ENCODE data around the gene FYTTD1. TPM values are rescaled to one million over a fixed set of nuclear protein-coding genes. Genes with fewer than 3 reads are reported as not detected.

The FYTTD1 gene, protein sequence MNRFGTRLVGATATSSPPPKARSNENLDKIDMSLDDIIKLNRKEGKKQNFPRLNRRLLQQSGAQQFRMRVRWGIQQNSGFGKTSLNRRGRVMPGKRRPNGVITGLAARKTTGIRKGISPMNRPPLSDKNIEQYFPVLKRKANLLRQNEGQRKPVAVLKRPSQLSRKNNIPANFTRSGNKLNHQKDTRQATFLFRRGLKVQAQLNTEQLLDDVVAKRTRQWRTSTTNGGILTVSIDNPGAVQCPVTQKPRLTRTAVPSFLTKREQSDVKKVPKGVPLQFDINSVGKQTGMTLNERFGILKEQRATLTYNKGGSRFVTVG
- total RNA-seq = 23.2 and 35.1 TPM in 2 replicates

GRCh38 chr3:197749601-197750395 is at the start of gene FYTTD1:
Gene FYTTD1 (plus strand): TSS chr3:197749883. CDS start chr3:197749972, 89 bp downstream.

DNA sequence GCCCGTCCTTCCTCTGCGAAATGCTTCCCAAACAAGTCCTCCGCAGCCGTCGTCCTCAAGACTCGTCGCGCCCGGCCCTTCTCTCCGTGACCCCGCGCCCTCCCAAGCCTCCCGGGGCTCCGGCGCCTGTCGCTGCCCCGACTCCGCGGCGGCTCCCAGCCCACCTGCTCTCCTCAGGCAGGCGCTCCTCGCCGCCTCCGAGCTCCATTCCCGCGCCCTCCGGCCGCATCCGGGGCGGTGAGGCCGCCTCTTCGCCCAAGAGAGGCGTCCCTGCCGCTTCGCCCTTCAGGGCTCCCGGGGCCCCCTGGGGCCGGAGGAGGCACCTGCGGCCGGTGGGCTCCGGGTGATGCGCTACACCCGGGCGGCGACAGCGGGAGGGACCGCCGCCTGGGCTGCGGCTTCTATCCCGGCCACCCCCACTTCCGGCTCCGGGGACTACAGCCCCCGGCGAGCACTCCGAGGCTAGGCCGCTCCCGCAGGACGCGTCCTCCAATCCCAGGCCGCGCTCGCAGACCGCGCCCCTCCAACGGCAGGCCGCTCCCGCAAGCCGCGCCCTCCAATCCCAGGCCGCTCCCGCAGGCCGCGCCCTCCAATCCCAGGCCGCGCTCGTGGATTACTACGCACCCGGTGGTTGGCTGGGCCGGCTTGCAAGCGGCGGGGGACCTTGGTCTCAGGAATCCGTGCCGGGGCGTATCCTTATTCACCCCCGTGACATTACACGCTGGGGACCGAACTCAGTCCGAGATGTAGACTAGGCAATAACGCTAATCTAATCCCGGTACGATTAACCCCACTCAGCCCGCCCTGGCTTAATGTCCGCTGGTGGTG is 13.0 kb upstream of the FYTTD1 start, which contains the start of gene RUBCN:
TSS of gene RUBCN (minus strand) at position 414 of the 828 bp plus-strand sequence. CDS start at position 229, 185 bp downstream.

GRCh38 chr3:197791113-197791891 is 41.6 kb downstream of the FYTTD1 start, which contains the start of gene LRCH3:
Gene LRCH3 (plus strand): TSS chr3:197791254. CDS start chr3:197791279, 25 bp downstream.

Other genes starting within 250 kb of the FYTTD1 start
- 3.9 and 4.1 TPM in 2 replicates for gene BDH1, start 193.9 kb upstream of the FYTTD1 start, total RNA-seq
- gene RUBCN, start 13.0 kb upstream of the FYTTD1 start, total RNA-seq = 10.2 and 15.0 TPM in 2 replicates
- gene LRCH3, start 41.4 kb downstream of the FYTTD1 start, total RNA-seq = 43.3 and 91.9 TPM in 2 replicates
- 371 and 699 TPM in 2 replicates for gene RPL35A, start 200.3 kb downstream of the FYTTD1 start, total RNA-seq
- gene LMLN, start 210.3 kb downstream of the FYTTD1 start, total RNA-seq = 5.3 and 10.6 TPM in 2 replicates